BLaER1 (cell line): ENCODE measurements around the gene SIT1.
A peak's percentile ranks its signal among the peaks of the same experiment; 100 is the strongest.
"Not testable (repeated sequence)": the region's sequence is repeated elsewhere in the genome, so short reads cannot be mapped to it uniquely, and the experiment has no call there.

Experiments used
- H3K27ac ChIP-seq: shearing (Covaris generic); formaldehyde crosslinking; 2 replicates; pipeline ENCODE4 v1.8.1; 2022
- H3K27me3 ChIP-seq: shearing (Covaris generic); formaldehyde crosslinking; 2 replicates; pipeline ENCODE4 v1.8.1; 2022
- H3K36me3 ChIP-seq: shearing (Covaris generic); formaldehyde crosslinking; 2 replicates; pipeline ENCODE4 v1.8.1; 2022
- H3K4me1 ChIP-seq: shearing (Covaris generic); formaldehyde crosslinking; 2 replicates; pipeline ENCODE4 v1.8.1; 2022
- H3K4me2 ChIP-seq: shearing (Covaris generic); formaldehyde crosslinking; 2 replicates; pipeline ENCODE4 v1.8.1; 2022
- H3K4me3 ChIP-seq: shearing (Covaris generic); formaldehyde crosslinking; 2 replicates; pipeline ENCODE4 v1.8.1; 2022
- H3K9ac ChIP-seq: shearing (Covaris generic); formaldehyde crosslinking; 2 replicates; pipeline ENCODE4 v1.8.1; 2022
- H3K9me3 ChIP-seq: shearing (Covaris generic); formaldehyde crosslinking; 2 replicates; pipeline ENCODE4 v1.8.1; 2022
- H4K20me1 ChIP-seq: shearing (Covaris generic); formaldehyde crosslinking; 2 replicates; pipeline ENCODE4 v1.8.1; 2022
- Cebpa-rat ChIP-seq: shearing (Covaris generic); IDR thresholded peaks from 2 replicates; pipeline ENCODE4 v1.8.1; 2022

The SIT1 gene

DNA sequence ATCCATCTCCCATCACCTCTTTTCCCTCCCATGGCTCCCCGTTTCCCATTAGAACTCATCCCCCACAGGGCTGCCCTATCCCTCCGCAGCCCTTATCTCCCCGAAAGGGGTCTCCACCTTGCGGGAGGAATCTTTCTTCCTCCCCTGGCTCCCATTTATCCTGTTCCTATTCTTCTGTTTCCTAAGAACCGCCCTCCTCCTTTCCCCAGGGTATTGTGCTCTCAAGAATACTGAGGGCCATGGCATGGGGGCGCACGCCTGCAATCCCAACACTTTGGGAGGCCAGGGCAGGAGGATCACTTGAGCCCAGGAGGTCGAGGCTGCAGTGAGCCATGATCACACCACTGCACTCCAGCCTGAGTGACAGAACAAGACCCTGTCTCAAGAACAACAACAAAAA lies 33.2 kb downstream of the SIT1 start:
- peak overlapping the region; percentile 98 for H3K27ac ChIP-seq
- peak overlapping the region; percentile 77 for H3K4me3 ChIP-seq
- TF ChIP-seq Cebpa-rat, result no peak
- peaks cover 37% of the 10 kb centered on the region for H3K36me3 ChIP-seq
- H4K20me1 ChIP-seq, result peaks cover 42% of the 10 kb centered on the region; the same call in 1 of the 2 replicates
- peak overlapping the region; percentile 100 for H3K4me2 ChIP-seq
- no peaks in the 10 kb centered on the region for H3K9me3 ChIP-seq
- peak overlapping the region; percentile 90 for H3K9ac ChIP-seq
- H3K4me1 ChIP-seq, result peaks cover 97% of the 10 kb centered on the region
- no peaks in the 10 kb centered on the region for H3K27me3 ChIP-seq

DNA sequence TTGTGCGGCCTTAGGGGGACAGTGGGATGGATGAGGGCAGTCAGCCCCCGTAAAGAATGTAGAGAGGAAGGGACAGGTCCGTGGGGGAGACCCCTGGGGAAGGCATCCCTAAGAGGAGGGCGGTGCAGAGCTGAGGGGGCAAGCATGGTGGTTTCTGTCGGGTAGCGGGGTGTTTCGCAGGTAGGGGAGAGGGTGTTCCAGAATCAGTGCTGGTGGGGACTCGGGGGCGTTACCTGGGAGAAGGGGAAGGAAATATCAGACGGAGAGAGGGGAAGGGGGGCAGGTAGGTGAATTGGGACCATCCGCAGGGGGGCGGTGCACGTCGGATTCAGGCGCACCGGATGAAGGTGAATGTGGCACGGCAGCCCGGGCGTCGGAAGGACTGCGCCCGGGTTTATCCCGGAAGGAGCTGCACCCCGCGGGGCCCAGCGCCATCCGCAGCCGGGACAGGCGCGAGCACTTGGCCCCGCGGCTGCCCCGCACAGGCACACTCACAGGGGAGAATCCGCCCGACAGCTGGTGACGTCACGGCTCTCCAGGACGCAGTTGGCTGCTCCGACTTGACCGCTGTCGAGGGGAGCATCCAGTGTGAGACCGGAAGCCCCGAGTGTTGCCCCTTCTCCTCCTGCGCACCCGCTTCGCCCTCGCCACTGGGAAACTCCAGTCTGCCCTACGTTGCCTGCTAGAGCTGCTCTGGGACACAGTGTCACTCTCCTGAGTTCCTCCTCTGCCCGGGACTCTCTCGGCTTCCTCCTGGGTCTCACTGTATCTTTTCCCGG lies 33.9 kb downstream of the SIT1 start:
- Histone ChIP-seq H3K4me2 (peak overlapping the region; percentile 100), H3K4me3 (peak overlapping the region; percentile 77), H3K9me3 (no peaks in the 10 kb centered on the region), H3K9ac (peak overlapping the region; percentile 90), H4K20me1 (peaks cover 49% of the 10 kb centered on the region; the same call in 1 of the 2 replicates), H3K4me1 (peaks cover 95% of the 10 kb centered on the region), H3K27me3 (no peaks in the 10 kb centered on the region), H3K36me3 (peaks cover 43% of the 10 kb centered on the region), H3K27ac (peak overlapping the region; percentile 98)
- no peak for TF ChIP-seq Cebpa-rat

DNA sequence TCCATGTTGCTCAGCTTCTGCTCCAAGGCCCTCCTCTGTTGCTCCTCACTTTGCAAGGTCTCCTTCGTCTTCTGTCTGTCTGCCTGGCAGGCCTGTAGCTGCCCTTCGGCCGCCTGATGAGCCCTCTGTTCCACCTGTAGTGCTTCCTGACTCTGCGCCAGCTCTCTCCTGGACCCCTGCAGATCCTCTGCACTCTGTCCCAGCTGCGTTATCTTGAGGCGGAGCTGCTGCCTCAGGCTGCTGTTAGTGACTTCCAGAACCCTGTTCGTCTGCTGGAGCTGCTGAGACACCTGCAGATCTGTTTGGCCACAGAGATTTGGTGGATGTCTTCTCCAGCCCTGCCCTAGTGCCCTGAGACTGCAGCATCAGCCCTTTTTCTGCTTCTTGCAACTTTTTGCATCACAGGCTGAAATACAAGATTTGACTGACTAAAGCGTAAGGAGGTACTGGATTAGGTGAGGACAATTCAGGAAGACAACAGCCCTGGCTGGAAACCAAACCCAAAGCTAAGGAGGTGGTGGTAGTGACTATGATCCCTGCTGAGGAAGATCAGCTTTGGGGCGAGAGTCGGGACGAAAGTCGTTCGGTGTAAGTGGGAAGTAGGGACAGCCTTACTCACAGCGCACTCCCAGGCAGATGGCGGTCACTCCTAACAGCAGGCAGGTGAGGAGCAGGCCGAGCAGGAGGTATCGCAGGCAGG lies 34.6 kb downstream of the SIT1 start:
- peaks cover 95% of the 10 kb centered on the region for H3K4me1 ChIP-seq
- H4K20me1 ChIP-seq, result peaks cover 54% of the 10 kb centered on the region; the same call in 1 of the 2 replicates
- no peaks in the 10 kb centered on the region for H3K9me3 ChIP-seq
- no peak for TF ChIP-seq Cebpa-rat
- H3K9ac ChIP-seq, result peak overlapping the region; percentile 90
- no peaks in the 10 kb centered on the region for H3K27me3 ChIP-seq
- peak overlapping the region; percentile 98 for H3K27ac ChIP-seq
- H3K4me2 ChIP-seq, result peak overlapping the region; percentile 100
- peaks cover 51% of the 10 kb centered on the region for H3K36me3 ChIP-seq
- peak overlapping the region; percentile 77 for H3K4me3 ChIP-seq

DNA sequence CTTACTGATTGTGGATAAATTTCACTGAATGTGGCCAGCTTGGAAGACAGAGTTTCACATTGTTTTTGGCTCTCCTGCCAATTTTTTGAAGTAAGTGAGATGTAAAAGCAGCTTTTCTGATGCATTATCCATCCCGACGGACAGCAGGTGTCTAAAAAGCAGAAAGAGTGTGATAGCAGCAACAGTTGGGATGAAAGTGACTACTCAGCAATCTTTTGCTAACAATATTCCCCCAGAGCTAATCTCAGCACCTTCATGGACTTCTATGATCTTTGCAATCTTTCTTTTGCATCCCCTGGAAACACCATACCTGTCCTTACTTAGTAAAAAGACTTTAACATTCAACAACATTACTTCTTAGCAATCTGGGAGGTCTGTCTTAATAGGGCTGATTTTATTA lies 37.9 kb downstream of the SIT1 start:
- Histone ChIP-seq H3K9me3 (no peaks in the 10 kb centered on the region), H3K36me3 (peaks cover 84% of the 10 kb centered on the region), H3K9ac (no peak overlapping the region), H4K20me1 (peaks cover 84% of the 10 kb centered on the region), H3K27me3 (no peaks in the 10 kb centered on the region), H3K27ac (no peak overlapping the region), H3K4me3 (no peak overlapping the region), H3K4me2 (peak overlapping the region; percentile 100; the same call in 1 of the 2 replicates), H3K4me1 (peaks cover 79% of the 10 kb centered on the region)
- no peak for TF ChIP-seq Cebpa-rat

DNA sequence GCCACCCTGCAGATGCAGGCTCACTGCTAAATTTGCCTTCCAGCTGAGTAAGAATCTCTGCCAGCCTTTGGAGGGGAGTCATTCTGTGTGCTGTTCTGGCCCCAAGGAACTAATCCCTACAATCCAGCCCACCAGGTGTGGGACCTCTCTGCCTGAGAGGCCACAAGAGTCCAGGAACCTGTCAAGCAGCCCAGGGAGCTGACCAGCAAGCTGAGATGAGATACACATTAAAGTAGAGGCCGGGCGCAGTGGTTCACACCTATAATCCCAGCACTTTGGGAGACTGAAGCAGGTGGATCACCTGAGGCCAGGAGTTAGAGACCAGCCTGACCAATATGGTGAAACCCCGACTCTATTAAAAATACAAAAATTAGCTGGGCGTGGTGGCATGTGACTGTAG lies 38.7 kb downstream of the SIT1 start:
- peaks cover 91% of the 10 kb centered on the region for H3K36me3 ChIP-seq
- H3K9me3 ChIP-seq, H3K27ac ChIP-seq, H3K27me3 ChIP-seq, H3K4me2 ChIP-seq, H3K9ac ChIP-seq, H3K4me3 ChIP-seq: not testable (repeated sequence)
- H3K4me1 ChIP-seq, result peaks cover 79% of the 10 kb centered on the region
- peaks cover 91% of the 10 kb centered on the region for H4K20me1 ChIP-seq

DNA sequence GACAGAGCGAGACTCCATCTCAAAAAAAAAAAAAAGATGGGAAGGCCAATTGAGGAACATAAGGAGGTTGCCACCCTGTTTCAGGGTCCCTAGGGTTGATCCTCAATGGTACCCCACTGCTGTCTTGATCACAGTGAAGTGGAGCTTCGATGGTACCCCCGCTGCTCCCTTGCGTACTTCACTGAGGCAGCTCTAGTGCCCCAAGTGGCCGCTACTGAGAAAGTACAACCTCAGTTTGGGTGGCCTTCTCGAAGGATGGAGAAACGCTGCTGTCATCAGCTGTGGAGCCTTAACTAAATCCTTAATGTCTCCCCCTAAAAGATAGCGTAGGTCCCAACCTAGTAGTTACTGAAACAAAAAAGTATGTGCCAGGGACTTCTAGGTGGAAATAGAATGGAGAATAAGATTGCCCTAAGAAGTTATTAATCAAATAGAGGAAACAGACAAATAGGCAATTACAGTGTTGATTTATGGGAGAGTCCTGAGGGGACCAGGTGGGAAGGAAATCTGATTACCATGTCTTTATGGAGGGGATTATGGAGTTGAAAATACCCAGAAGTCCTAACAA lies 39.4 kb downstream of the SIT1 start:
- H3K4me1 ChIP-seq, result peaks cover 80% of the 10 kb centered on the region
- H3K9ac ChIP-seq, result no peak overlapping the region
- no peak overlapping the region for H3K4me2 ChIP-seq
- peaks cover 96% of the 10 kb centered on the region for H3K36me3 ChIP-seq
- H3K27me3 ChIP-seq, result no peaks in the 10 kb centered on the region
- H3K4me3 ChIP-seq, result no peak overlapping the region
- H4K20me1 ChIP-seq, result peaks cover 95% of the 10 kb centered on the region
- no peak overlapping the region for H3K27ac ChIP-seq
- H3K9me3 ChIP-seq, result no peaks in the 10 kb centered on the region
- TF ChIP-seq Cebpa-rat, result no peak

DNA sequence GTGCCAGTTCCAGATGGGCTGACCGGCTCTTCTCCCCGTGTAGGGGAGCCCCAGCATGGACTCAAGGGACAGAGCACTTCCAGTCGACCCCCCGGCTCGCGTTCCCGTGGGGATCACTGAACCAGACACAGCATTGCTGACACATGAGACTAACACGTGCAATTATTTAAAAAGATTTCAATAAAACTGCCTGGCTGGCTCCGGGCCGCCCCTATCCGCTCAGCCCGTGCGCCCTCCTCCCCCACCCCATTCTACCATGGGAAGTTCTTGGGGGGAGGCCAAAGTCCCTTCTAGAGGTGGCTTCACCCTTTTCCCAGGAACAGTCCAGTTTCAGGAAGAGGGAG lies 40.9 kb downstream of the SIT1 start:
- Histone ChIP-seq H3K4me3 (no peak overlapping the region), H3K4me2 (peak overlapping the region; percentile 14; the same call in 1 of the 2 replicates), H3K27ac (0 out of 2 replicates have a peak overlapping the region, but pooled peaks have one; percentile 26), H3K9ac (no peak overlapping the region), H4K20me1 (peaks cover 88% of the 10 kb centered on the region), H3K27me3 (no peaks in the 10 kb centered on the region), H3K4me1 (peaks cover 71% of the 10 kb centered on the region), H3K36me3 (peaks cover 81% of the 10 kb centered on the region), H3K9me3 (no peaks in the 10 kb centered on the region)
- no peak for TF ChIP-seq Cebpa-rat

DNA sequence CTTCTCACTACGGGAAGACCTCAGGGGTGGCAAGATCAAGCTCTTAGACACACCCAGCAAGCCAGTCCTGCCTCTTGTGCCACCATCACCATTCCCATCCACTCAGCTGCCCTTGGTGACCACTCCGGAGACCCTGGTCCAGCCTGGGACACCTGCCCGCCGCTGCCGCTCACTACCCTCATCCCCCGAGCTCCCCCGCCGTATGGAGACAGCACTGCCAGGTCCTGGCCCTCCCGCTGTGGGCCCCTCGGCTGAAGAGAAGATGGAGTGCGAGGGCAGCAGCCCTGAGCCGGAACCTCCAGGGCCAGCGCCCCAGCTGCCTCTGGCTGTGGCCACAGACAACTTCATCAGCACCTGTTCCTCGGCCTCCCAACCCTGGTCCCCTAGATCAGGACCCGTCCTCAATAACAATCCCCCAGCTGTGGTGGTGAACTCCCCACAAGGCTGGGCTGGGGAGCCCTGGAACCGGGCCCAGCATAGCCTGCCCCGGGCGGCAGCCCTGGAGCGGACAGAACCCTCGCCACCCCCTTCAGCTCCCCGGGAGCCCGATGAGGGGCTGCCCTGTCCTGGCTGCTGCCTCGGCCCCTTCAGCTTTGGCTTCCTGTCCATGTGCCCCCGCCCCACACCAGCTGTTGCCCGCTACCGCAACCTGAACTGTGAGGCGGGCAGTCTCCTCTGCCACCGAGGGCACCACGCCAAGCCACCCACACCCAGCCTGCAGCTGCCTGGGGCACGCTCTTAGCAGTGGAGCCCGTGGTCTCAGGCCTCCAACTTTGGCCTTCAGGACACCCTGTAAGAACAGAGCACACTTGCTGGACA lies 41.5 kb downstream of the SIT1 start:
- H3K27me3 ChIP-seq, result no peaks in the 10 kb centered on the region
- peak overlapping the region; percentile 14; the same call in 1 of the 2 replicates for H3K4me2 ChIP-seq
- H3K36me3 ChIP-seq, result peaks cover 76% of the 10 kb centered on the region
- H4K20me1 ChIP-seq, result peaks cover 82% of the 10 kb centered on the region
- H3K9ac ChIP-seq, result no peak overlapping the region
- H3K9me3 ChIP-seq, result no peaks in the 10 kb centered on the region
- no peak for TF ChIP-seq Cebpa-rat
- 0 out of 2 replicates have a peak overlapping the region, but pooled peaks have one; percentile 26 for H3K27ac ChIP-seq
- peaks cover 68% of the 10 kb centered on the region for H3K4me1 ChIP-seq
- H3K4me3 ChIP-seq, result no peak overlapping the region

DNA sequence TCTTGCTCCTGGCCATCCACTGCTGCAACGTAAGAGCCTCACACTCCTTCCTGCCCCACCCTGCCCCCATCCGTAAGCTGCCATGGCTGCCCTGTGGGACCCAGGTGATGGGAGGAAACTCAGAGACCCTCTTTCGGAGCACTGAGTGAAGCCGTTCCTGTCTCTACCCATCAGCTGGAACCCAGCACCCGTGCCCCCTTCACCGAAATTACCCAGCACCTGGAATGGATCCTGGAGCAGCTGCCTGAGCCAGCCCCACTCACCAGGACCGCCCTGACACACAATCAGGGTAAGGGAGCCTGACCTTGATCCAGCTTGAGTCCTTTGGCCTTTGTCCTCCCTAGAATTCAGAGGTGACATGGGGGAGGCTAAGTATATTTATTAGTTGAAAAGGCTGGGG lies 42.5 kb downstream of the SIT1 start:
- no peak overlapping the region for H3K9ac ChIP-seq
- H3K4me2 ChIP-seq, result no peak overlapping the region
- no peaks in the 10 kb centered on the region for H3K27me3 ChIP-seq
- no peak overlapping the region for H3K4me3 ChIP-seq
- TF ChIP-seq Cebpa-rat, result no peak
- H3K4me1 ChIP-seq, result peaks cover 63% of the 10 kb centered on the region
- H3K27ac ChIP-seq, result no peak overlapping the region
- no peaks in the 10 kb centered on the region for H3K9me3 ChIP-seq
- peaks cover 66% of the 10 kb centered on the region for H3K36me3 ChIP-seq
- peaks cover 72% of the 10 kb centered on the region for H4K20me1 ChIP-seq
